GM18870 (cell line): Measurements from ENCODE around the gene PREPL.

Source experiments
- ATAC-seq: cut with Tn5 transposase; IDR thresholded peaks from one replicate; pipeline ENCODE4 v1.9.1; 2021; ENCODE audit warnings: moderate library complexity; ENCODE audit not compliant: unreplicated experiment

Gene PREPL

GRCh38 chr2:44297431-44297830 is 63.9 kb downstream of the PREPL start:
- no peak for ATAC-seq

- ATAC-seq, result no peak
These were observed 64.6 kb downstream of the PREPL start for GRCh38 chr2:44296653-44297052.

- no peak for ATAC-seq
These were observed 65.5 kb downstream of the PREPL start for GRCh38 chr2:44295633-44296359.

GRCh38 chr2:44295113-44295512 is 66.2 kb downstream of the PREPL start:
- ATAC-seq, result no peak

- ATAC-seq, result no peak
These were observed 69.7 kb downstream of the PREPL start for GRCh38 chr2:44291281-44292248.

GRCh38 chr2:44290261-44290660 is 71.0 kb downstream of the PREPL start:
- ATAC-seq, result no peak

- no peak for ATAC-seq
These were observed 74.2 kb downstream of the PREPL start for GRCh38 chr2:44286884-44287638.

GRCh38 chr2:44286119-44286883 is 75.0 kb downstream of the PREPL start:
- ATAC-seq, result no peak

GRCh38 chr2:44285174-44285573 is 76.1 kb downstream of the PREPL start:
- no peak for ATAC-seq

GRCh38 chr2:44283116-44283666 is 78.1 kb downstream of the PREPL start:
- ATAC-seq, result no peak

- no peak for ATAC-seq
These were observed 80.4 kb downstream of the PREPL start for GRCh38 chr2:44280869-44281268.

- no peak for ATAC-seq
These were observed 83.8 kb downstream of the PREPL start for GRCh38 chr2:44277541-44277940.

GRCh38 chr2:44275927-44276303 is 85.4 kb downstream of the PREPL start:
- no peak for ATAC-seq

- no peak for ATAC-seq
These were observed 87.7 kb downstream of the PREPL start for GRCh38 chr2:44273596-44273995.

- no peak for ATAC-seq
These were observed 88.2 kb downstream of the PREPL start for GRCh38 chr2:44273076-44273475.

GRCh38 chr2:44271296-44271695 is 90.0 kb downstream of the PREPL start:
- no peak for ATAC-seq

- ATAC-seq, result no peak
These were observed 91.5 kb downstream of the PREPL start for GRCh38 chr2:44269831-44270230.

GRCh38 chr2:44267796-44268648 is 93.3 kb downstream of the PREPL start:
- ATAC-seq, result no peak
